Esophagus muscularis mucosa (tissue), 4 donors: Measurements from ENCODE around the gene PRDX3. TPM values are rescaled to one million over a fixed set of nuclear protein-coding genes. Genes with fewer than 3 reads are reported as not detected.
A peak's percentile ranks its signal among the peaks of the same experiment; 100 is the strongest.
"Not testable (repeated sequence)": the region's sequence is repeated elsewhere in the genome, so short reads cannot be mapped to it uniquely, and the experiment has no call there.

Experiments
- DNase-seq: peaks from one replicate; pipeline ENCODE4 v3.0.0-alpha.2; 2017; ENCODE audit errors: extremely low spot score
- H3K27ac ChIP-seq, 4 donors: fragments of 200-600 bp; sonication (generic); replicated peaks in 1 of 4; 1 replicate in 3 of 4; 2 replicates in 1 of 4; pipeline ENCODE4 v1.5.1; 2016 to 2019; ENCODE audit warnings: mild to moderate bottlenecking in 1 of 4
- H3K27me3 ChIP-seq, 4 donors: fragments of 200-600 bp; sonication (generic); one replicate each; pipeline versions ENCODE4 v1.5.1 to v1.6.0; 2016 to 2019
- H3K36me3 ChIP-seq, 4 donors: fragments of 200-600 bp; sonication (generic); one replicate each; pipeline ENCODE4 v1.5.1; 2016 to 2019
- H3K4me1 ChIP-seq, 4 donors: fragments of 200-600 bp; sonication (generic); one replicate each; pipeline ENCODE4 v1.5.1; 2016 to 2019
- H3K4me3 ChIP-seq, 4 donors: fragments of 200-600 bp; sonication (generic); 1 replicate in 2 of 4; 2 replicates in 2 of 4; pipeline ENCODE4 v1.5.1; 2016 to 2019; ENCODE audit warnings: mild to moderate bottlenecking in 4 of 4, moderate library complexity in 1 of 4
- H3K9me3 ChIP-seq, 4 donors: fragments of 200-600 bp; sonication (generic); 1 replicate in 3 of 4; 2 replicates in 1 of 4; pipeline ENCODE4 v1.5.1; 2016 to 2019
- CTCF ChIP-seq, 3 experiments: fragments of 200-600 bp in 2 of 3; fragments of 450-650 bp in 1 of 3; sonication (generic) in 2 of 3; IDR thresholded peaks; one replicate each; pipeline ENCODE4 v1.5.1; 2017 to 2019; ENCODE audit warnings: antibody characterized with exemption in 3 of 3, mild to moderate bottlenecking in 2 of 3, moderate library complexity in 1 of 3
- EP300 ChIP-seq: sonication (generic); formaldehyde crosslinking; IDR thresholded peaks from one replicate; pipeline ENCODE4 v1.6.1; 2017; ENCODE audit warnings: antibody characterized with exemption
- POLR2A ChIP-seq: fragments of 450-650 bp; IDR thresholded peaks from one replicate; pipeline ENCODE4 v1.6.1; 2017; ENCODE audit warnings: antibody characterized with exemption, moderate library complexity, mild to moderate bottlenecking, low read depth
- POLR2AphosphoS5 ChIP-seq, 2 donors: sonication (generic); formaldehyde crosslinking; IDR thresholded peaks; one replicate each; pipeline ENCODE4 v1.6.1; 2017; ENCODE audit warnings: antibody characterized with exemption in 2 of 2
- WGBS: methylation state at CpG from one replicate; pipeline ENCODE4 v1.1.5; 2018; 5-methylcytosine and 5-hydroxymethylcytosine counted together
- intact Hi-C: fragments of 100-400 bp; cut with DNase I; formaldehyde crosslinking; loops from one replicate; pipeline ENCODE4 v1.15.1; 2023
- total RNA-seq, 4 donors: library from RNA; depleted of rRNA; stranded (reverse); fragments of >200 nt; gene quantifications; one replicate each; pipeline versions ENCODE4 v1.1.0 to v1.2.1, GENCODE V29; 2016

Gene PRDX3
- total RNA-seq, 4 donors from 2014 or later = 128 to 195 (median 171) TPM

GRCh38 chr10:119189811-119190282 is 11.2 kb upstream of the PRDX3 start:
- DNase-seq = no peak

GRCh38 chr10:119183664-119184412 is 5.2 kb upstream of the PRDX3 start:
- no peak overlapping the region for H3K27ac ChIP-seq
- intact Hi-C loops = no loop called here
- TF ChIP-seq EP300 = no peak
- no peak for TF ChIP-seq POLR2AphosphoS5 (IDR thresholded peaks at IDR 0.05)
- no peak for TF ChIP-seq POLR2A
- TF ChIP-seq CTCF (IDR thresholded peaks at IDR 0.05) = no peak
- 72% methylated on average over 9 of the region's 9 CpGs for WGBS
- H3K36me3 ChIP-seq = no peaks in the 10 kb centered on the region
- no peak for DNase-seq
- H3K9me3 ChIP-seq = no peaks in the 10 kb centered on the region
- H3K27me3 ChIP-seq = no peaks in the 10 kb centered on the region
- H3K4me3 ChIP-seq = no peak overlapping the region
- peaks cover 6 to 8% (median 6%) of the 10 kb centered on the region in 4 donors for H3K4me1 ChIP-seq

More at GRCh38 chr10:119189811-119190282, 11.2 kb upstream of the PRDX3 start:
- Histone ChIP-seq H3K36me3 (no peaks in the 10 kb centered on the region), H3K4me3 (no peak overlapping the region), H3K9me3 (no peaks in the 10 kb centered on the region), H3K27me3 (no peaks in the 10 kb centered on the region), H3K27ac (no peak overlapping the region), H3K4me1 (peaks cover 0 to 5% (median 0%) of the 10 kb centered on the region in 4 donors)
- 88% methylated on average over 2 of the region's 3 CpGs for WGBS
- TF ChIP-seq POLR2AphosphoS5 (IDR thresholded peaks at IDR 0.05) (no peak), EP300 (no peak), CTCF (IDR thresholded peaks at IDR 0.05) (no peak), POLR2A (no peak)
- intact Hi-C loops = no loop called here

GRCh38 chr10:119180850-119181400 is 2.3 kb upstream of the PRDX3 start:
- DNase-seq, H3K27ac ChIP-seq, H3K4me3 ChIP-seq, intact Hi-C loops, H3K27me3 ChIP-seq, H3K9me3 ChIP-seq: not testable (repeated sequence)
- Histone ChIP-seq H3K36me3 (peaks cover 0 to 10% (median 9%) of the 10 kb centered on the region in 4 donors), H3K4me1 (peaks cover 21 to 30% (median 29%) of the 10 kb centered on the region in 4 donors)
- WGBS = 97% methylated on average over 7 of the region's 7 CpGs

- DNase-seq = no peak
- H3K27me3 ChIP-seq = no peaks in the 10 kb centered on the region
- H3K27ac ChIP-seq = peak overlapping the region; percentile 93 to 95 (median 94)
- TF ChIP-seq POLR2AphosphoS5 (IDR thresholded peaks at IDR 0.05) (no peak), CTCF (IDR thresholded peaks at IDR 0.05) (no peak), EP300 (no peak), POLR2A (no peak)
- peak overlapping the region; percentile 74 to 85 (median 80) for H3K4me3 ChIP-seq
- peaks cover 6 to 39% (median 27%) of the 10 kb centered on the region in 4 donors for H3K36me3 ChIP-seq
- H3K9me3 ChIP-seq = no peaks in the 10 kb centered on the region
- WGBS = 28% methylated on average over 21 of the region's 21 CpGs
- intact Hi-C loops = no loop called here
- H3K4me1 ChIP-seq = peaks cover 25 to 55% (median 44%) of the 10 kb centered on the region in 4 donors
These were observed 772 bp downstream of the PRDX3 start for GRCh38 chr10:119177708-119178371.

- no peak for DNase-seq
- no peaks in the 10 kb centered on the region for H3K27me3 ChIP-seq
- H3K36me3 ChIP-seq = peaks cover 19 to 55% (median 44%) of the 10 kb centered on the region in 4 donors
- peaks cover 25 to 61% (median 50%) of the 10 kb centered on the region in 4 donors for H3K4me1 ChIP-seq
- H3K9me3 ChIP-seq = no peaks in the 10 kb centered on the region
- WGBS = 95% methylated on average over 6 of the region's 6 CpGs
- intact Hi-C loops = no loop called here
- peak overlapping the region; percentile 24 to 95 (median 68) for H3K27ac ChIP-seq
- TF ChIP-seq POLR2AphosphoS5 (IDR thresholded peaks at IDR 0.05) = no peak
- no peak for TF ChIP-seq EP300
- H3K4me3 ChIP-seq = no peak overlapping the region
These were observed 2.4 kb downstream of the PRDX3 start for GRCh38 chr10:119176166-119176565.
